ENCODE results near the gene MXRA8.

DNA sequence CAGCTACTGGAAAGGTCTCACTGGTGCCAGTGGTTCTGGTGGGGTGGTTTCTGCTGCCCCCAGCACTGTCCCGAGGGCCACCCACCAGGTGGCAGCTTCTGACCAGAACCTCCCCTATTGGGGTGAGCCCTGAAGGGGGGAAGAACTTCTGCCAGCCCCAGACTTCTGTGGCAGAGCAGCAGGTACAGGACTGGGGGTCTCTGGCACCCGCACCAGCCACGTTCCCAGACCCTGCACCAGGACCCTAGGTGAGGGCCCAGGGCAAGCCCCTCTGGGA lies 48.3 kb downstream of the MXRA8 start:
- TF ChIP-seq POLR2A (IDR thresholded peaks at IDR 0.05; ENCODE audit: low read depth, low read length) (no peak), POU2F2 (IDR thresholded peaks at IDR 0.05; ENCODE audit: low read depth, low read length) (no peak), POLR2AphosphoS5 (IDR thresholded peaks at IDR 0.05; ENCODE audit: low read depth, low read length) (0 out of 2 replicates have a peak, but pooled peaks have one; percentile 6), SPI1 (IDR thresholded peaks at IDR 0.05; ENCODE audit: low read depth, low read length) (no peak)
